ENCODE measurements around the gene ECE1. TPM values are rescaled to one million over a fixed set of nuclear protein-coding genes. Genes with fewer than 3 reads are reported as not detected.

Gene ECE1
- total and polyA plus RNA-seq, 2 donors (not counting 1 experiment from before 2014, with no cell fraction given) = 131 to 138 TPM

DNA sequence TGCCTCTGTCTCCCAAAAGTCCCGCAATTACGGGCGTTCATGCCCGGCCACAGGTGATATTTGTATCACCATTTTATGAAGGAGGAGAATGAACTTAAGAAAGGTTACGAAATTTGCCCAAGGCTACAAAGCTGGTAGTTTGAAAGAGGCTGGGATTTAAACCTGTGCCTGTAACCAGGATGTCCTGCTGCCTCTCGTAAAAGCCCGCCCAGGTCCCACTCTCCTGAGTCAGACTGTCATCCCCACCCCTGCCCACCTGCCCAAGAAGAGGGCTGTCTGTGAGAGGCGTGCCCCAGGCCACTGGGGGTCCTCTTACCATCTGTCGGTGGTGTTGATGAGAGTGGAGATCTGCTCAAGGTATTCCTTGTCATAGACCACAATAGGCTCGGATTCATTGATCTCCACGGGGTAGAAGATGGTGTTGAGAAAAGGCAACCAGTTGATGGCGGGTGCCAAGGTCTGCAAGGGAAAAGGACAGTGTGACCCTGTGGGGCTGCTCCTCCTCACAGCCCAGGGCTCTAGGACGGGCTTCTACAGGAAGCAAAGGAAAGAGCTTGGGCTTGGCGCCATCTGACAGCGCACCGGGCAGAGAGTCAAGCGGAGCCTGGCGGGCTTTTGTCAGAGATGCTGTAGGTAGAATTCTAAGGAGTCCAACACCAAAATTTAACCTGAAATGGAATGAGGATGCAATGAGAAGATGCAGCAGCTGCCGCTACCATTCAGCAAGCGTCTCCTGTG, 43.2 kb downstream of the ECE1 start:
- H3K4me3 ChIP-seq (replicated peaks in 1 of 4; ENCODE audit: control extremely low read depth in 1 of 4, insufficient read depth in 1 of 4, low read depth in 3 of 4, low read length in 4 of 4) = no peak overlapping the region
- H3K79me2 ChIP-seq (ENCODE audit: control insufficient read depth, insufficient read depth, low read length) = no peaks in the 10 kb centered on the region
- no peak for DNase-seq (ENCODE audit: low read depth in 2 of 2)
- H3K9ac ChIP-seq (ENCODE audit: insufficient read depth, low read length) = no peak overlapping the region
- H3K36me3 ChIP-seq (ENCODE audit: control insufficient read depth, insufficient read depth, low read length) = peaks cover 32% of the 10 kb centered on the region
- TF ChIP-seq, protein P1, sequence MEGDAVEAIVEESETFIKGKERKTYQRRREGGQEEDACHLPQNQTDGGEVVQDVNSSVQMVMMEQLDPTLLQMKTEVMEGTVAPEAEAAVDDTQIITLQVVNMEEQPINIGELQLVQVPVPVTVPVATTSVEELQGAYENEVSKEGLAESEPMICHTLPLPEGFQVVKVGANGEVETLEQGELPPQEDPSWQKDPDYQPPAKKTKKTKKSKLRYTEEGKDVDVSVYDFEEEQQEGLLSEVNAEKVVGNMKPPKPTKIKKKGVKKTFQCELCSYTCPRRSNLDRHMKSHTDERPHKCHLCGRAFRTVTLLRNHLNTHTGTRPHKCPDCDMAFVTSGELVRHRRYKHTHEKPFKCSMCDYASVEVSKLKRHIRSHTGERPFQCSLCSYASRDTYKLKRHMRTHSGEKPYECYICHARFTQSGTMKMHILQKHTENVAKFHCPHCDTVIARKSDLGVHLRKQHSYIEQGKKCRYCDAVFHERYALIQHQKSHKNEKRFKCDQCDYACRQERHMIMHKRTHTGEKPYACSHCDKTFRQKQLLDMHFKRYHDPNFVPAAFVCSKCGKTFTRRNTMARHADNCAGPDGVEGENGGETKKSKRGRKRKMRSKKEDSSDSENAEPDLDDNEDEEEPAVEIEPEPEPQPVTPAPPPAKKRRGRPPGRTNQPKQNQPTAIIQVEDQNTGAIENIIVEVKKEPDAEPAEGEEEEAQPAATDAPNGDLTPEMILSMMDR (conservative IDR thresholded peaks at IDR 0.05 in 1 of 2, IDR thresholded peaks at IDR 0.05 in 1 of 2; ENCODE audit: low read depth in 1 of 2, low read length in 2 of 2) = no peak
- no peak for TF ChIP-seq EZH2 (IDR thresholded peaks at IDR 0.05; ENCODE audit: low read length, missing control alignments)
- no peaks in the 10 kb centered on the region for H4K20me1 ChIP-seq (ENCODE audit: control insufficient read depth, extremely low read depth, insufficient read depth, low read length)
- H3K4me2 ChIP-seq (ENCODE audit: extremely low read depth, insufficient read depth, low read length) = no peak overlapping the region
- no peaks in the 10 kb centered on the region for H3K9me3 ChIP-seq (ENCODE audit: control insufficient read depth, insufficient read depth, low read depth, low read length)
- peaks cover 7% of the 10 kb centered on the region for H3K4me1 ChIP-seq (ENCODE audit: control insufficient read depth, extremely low read depth, insufficient read depth, low read length)
- H2AFZ ChIP-seq (ENCODE audit: low read length) = no peak overlapping the region
- H3K27me3 ChIP-seq (ENCODE audit: control insufficient read depth, insufficient read depth, low read length) = no peaks in the 10 kb centered on the region
- no peak overlapping the region for H3K27ac ChIP-seq (ENCODE audit: insufficient read depth, low read length)

DNA sequence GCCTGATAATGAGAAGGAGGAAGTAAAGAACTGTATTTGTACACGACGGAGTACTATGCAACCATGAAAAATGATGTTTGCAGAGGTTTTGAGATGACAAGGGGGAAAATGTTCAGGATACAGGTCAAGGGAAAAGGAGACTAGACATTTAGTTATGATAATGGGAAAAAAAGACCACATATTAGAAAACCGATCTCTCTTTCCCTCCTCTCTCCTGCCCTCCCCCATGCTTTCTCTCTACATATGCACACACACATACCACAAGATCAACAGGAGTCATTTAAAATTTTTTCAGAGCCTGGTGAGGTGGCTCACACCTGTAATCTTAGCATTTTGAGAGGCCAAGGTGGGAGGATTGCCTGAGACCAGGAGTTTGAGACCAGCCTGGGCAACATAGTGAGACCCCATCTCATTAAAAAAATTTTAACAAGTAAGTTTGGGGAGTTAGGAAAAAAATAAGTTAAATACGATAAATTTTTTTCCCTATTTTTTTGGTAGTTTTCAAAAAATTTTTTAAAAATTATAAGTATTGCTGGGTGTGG, 44.5 kb downstream of the ECE1 start:
- no peak overlapping the region for H3K27ac ChIP-seq (ENCODE audit: insufficient read depth, low read length)
- H4K20me1 ChIP-seq (ENCODE audit: control insufficient read depth, extremely low read depth, insufficient read depth, low read length) = no peaks in the 10 kb centered on the region
- no peak overlapping the region for H3K4me2 ChIP-seq (ENCODE audit: extremely low read depth, insufficient read depth, low read length)
- no peak for DNase-seq (ENCODE audit: low read depth in 2 of 2)
- peaks cover 27% of the 10 kb centered on the region for H3K36me3 ChIP-seq (ENCODE audit: control insufficient read depth, insufficient read depth, low read length)
- TF ChIP-seq EZH2 (IDR thresholded peaks at IDR 0.05; ENCODE audit: low read length, missing control alignments) = no peak
- TF ChIP-seq, protein P1 (conservative IDR thresholded peaks at IDR 0.05 in 1 of 2, IDR thresholded peaks at IDR 0.05 in 1 of 2; ENCODE audit: low read depth in 1 of 2, low read length in 2 of 2) = no peak
- no peaks in the 10 kb centered on the region for H3K4me1 ChIP-seq (ENCODE audit: control insufficient read depth, extremely low read depth, insufficient read depth, low read length)
- H3K27me3 ChIP-seq (ENCODE audit: control insufficient read depth, insufficient read depth, low read length) = no peaks in the 10 kb centered on the region
- H3K9ac ChIP-seq (ENCODE audit: insufficient read depth, low read length) = no peak overlapping the region
- no peaks in the 10 kb centered on the region for H3K79me2 ChIP-seq (ENCODE audit: control insufficient read depth, insufficient read depth, low read length)
- H3K4me3 ChIP-seq (replicated peaks in 1 of 4; ENCODE audit: control extremely low read depth in 1 of 4, insufficient read depth in 1 of 4, low read depth in 3 of 4, low read length in 4 of 4) = no peak overlapping the region
- no peak overlapping the region for H2AFZ ChIP-seq (ENCODE audit: low read length)
- no peaks in the 10 kb centered on the region for H3K9me3 ChIP-seq (ENCODE audit: control insufficient read depth, insufficient read depth, low read depth, low read length)

DNA sequence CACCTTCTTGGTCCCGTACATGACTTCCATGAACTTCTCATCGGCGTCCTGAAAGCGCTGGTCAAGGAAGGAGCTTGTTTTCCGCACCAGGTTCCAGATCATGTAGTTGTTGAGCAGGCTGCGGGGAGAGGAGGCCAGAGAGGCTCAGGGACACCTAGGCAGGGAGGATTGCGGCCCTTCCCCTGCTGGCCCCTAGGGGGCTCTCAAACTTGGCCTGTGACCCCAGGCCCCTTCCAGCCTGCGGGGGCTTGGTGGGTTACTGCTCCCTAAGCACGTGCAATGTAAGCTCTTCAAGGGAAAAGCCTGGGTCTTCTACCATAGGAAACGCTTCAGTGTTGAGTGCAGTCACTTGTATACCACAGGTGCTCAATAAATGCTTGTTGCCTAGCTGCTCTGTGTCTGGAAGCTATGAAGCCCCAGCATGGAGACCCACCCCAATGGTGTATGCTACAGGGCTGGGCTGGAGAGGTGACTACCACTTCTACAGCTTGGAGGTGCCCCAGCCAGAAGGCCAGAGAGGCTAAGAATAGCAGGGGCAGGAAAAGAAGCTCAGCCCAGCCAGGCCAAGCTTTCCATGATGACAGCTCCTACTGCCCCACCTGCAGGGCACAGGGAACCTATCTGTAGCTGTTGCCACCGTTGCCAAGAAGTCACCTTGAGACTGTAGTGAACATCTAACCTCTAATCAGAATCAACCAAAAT, 45.1 kb downstream of the ECE1 start:
- Histone ChIP-seq H3K4me3 (replicated peaks in 1 of 4; ENCODE audit: control extremely low read depth in 1 of 4, insufficient read depth in 1 of 4, low read depth in 3 of 4, low read length in 4 of 4) (no peak overlapping the region), H3K9me3 (ENCODE audit: control insufficient read depth, insufficient read depth, low read depth, low read length) (no peaks in the 10 kb centered on the region), H3K9ac (ENCODE audit: insufficient read depth, low read length) (no peak overlapping the region), H3K27me3 (ENCODE audit: control insufficient read depth, insufficient read depth, low read length) (no peaks in the 10 kb centered on the region), H3K4me2 (ENCODE audit: extremely low read depth, insufficient read depth, low read length) (no peak overlapping the region), H3K4me1 (ENCODE audit: control insufficient read depth, extremely low read depth, insufficient read depth, low read length) (no peaks in the 10 kb centered on the region), H4K20me1 (ENCODE audit: control insufficient read depth, extremely low read depth, insufficient read depth, low read length) (no peaks in the 10 kb centered on the region), H3K79me2 (ENCODE audit: control insufficient read depth, insufficient read depth, low read length) (no peaks in the 10 kb centered on the region), H3K36me3 (ENCODE audit: control insufficient read depth, insufficient read depth, low read length) (peaks cover 27% of the 10 kb centered on the region), H3K27ac (ENCODE audit: insufficient read depth, low read length) (no peak overlapping the region), H2AFZ (ENCODE audit: low read length) (no peak overlapping the region)
- no peak for TF ChIP-seq EZH2 (IDR thresholded peaks at IDR 0.05; ENCODE audit: low read length, missing control alignments)
- TF ChIP-seq, protein P1 (conservative IDR thresholded peaks at IDR 0.05 in 1 of 2, IDR thresholded peaks at IDR 0.05 in 1 of 2; ENCODE audit: low read depth in 1 of 2, low read length in 2 of 2) = peak; percentile 23 to 46
- no peak for DNase-seq (ENCODE audit: low read depth in 2 of 2)
